GM12874 (cell line): ENCODE measurements around the gene RABGAP1L.

Source experiments
- TF ChIP-seq, protein P1 (sequence below): IDR thresholded peaks from 2 replicates; pipeline ENCODE4 v1.5.1; 2011; ENCODE audit warnings: low read depth, mild to moderate bottlenecking, control low read depth, low read length, moderate library complexity; ENCODE audit not compliant: insufficient read depth

RABGAP1L gene

DNA sequence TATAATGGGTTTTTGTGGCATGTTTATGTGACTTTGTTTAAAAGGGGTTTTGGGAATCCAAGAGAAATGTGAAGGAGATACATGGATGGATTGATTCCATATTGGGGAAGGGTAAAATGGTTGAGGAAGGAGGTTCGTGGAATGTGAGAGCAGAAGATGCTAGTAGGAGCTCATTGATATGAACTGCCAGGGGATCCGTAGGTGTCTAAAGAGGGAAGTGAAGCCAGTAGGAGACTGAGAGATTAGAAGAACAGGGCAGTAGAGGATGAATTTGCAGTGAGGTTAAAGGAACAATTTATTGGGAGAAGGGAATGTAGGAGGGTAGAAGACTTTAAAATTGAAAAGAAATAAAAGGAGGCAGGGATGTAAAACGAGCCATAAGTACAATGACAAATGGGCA is 541.0 kb downstream of the RABGAP1L start:
- TF ChIP-seq, protein P1, sequence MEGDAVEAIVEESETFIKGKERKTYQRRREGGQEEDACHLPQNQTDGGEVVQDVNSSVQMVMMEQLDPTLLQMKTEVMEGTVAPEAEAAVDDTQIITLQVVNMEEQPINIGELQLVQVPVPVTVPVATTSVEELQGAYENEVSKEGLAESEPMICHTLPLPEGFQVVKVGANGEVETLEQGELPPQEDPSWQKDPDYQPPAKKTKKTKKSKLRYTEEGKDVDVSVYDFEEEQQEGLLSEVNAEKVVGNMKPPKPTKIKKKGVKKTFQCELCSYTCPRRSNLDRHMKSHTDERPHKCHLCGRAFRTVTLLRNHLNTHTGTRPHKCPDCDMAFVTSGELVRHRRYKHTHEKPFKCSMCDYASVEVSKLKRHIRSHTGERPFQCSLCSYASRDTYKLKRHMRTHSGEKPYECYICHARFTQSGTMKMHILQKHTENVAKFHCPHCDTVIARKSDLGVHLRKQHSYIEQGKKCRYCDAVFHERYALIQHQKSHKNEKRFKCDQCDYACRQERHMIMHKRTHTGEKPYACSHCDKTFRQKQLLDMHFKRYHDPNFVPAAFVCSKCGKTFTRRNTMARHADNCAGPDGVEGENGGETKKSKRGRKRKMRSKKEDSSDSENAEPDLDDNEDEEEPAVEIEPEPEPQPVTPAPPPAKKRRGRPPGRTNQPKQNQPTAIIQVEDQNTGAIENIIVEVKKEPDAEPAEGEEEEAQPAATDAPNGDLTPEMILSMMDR: no peak

GRCh38 chr1:174700775-174701174 is 541.5 kb downstream of the RABGAP1L start:
- TF ChIP-seq, protein P1: no peak

GRCh38 chr1:174701565-174701964 is 542.2 kb downstream of the RABGAP1L start:
- TF ChIP-seq, protein P1: no peak

- TF ChIP-seq, protein P1: no peak
Measured at GRCh38 chr1:174702011-174702410, 542.7 kb downstream of the RABGAP1L start.

DNA sequence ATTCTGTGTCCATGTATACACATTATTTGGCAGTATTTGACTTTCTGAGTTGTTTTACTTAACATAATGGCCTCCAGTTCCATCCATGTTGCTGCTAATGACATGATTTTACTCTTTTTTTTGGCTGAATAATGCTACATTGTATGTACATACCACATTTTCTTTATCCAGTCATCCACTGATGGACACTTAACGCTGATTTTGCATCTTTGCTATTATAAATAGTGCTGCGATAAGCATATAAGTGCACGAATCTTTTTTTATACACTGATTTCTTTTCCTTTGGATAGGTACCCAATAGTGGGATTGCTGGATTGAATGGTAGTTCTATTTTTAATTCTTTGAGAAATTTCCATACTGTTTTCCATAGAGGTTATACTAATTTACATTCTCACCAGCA is 544.0 kb downstream of the RABGAP1L start:
- TF ChIP-seq, protein P1: no peak

GRCh38 chr1:174704300-174704699 is 545.0 kb downstream of the RABGAP1L start:
- TF ChIP-seq, protein P1: no peak

DNA sequence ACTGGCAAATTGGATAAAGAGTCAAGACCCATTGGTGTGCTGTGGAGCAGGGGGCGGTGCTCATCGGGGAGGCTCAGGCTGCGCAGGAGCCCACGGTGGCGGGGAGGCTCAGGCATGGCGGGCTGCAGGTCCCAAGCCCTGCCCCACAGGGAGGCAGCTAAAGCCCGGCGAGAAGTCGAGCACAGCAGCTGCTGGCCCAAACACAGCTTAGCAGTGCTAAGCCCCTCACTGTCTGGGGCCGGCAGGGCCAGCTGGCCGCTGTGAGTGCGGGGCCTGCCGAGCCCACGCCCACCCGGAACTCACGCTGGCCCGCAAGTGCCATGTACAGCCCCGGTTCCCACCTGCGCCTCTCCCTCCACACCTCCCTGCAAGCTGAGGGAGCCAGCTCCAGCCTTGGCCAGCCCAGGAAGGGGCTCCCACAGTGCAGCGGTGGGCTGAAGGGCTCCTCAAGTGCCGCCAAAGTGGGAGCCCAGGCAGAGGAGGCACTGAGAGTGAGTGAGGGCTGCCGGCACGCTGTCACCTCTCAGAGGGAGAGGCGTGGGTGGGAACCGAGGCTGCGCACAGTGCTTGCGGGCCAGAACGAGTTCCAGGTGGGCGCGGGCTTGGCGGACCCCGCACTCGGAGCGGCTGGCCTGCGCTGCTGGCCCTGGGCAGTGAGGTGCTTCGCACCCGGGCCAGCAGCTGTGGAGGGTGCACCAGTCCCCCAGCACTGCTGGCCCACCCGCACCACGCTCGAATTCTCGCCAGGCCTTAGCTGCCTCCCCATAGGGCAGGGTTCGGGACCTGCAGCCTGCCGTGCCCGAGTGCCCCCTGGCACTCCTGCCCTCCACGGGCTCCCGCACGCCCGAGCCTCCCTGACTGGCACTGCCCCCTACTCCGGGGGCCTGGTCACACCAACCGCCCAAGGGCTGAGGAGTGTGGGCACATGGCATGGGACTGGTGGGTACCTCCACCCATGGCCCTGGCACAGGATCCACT is 551.8 kb downstream of the RABGAP1L start:
- TF ChIP-seq, protein P1: no peak
